ENCODE measurements around the gene PEPD. TPM values are rescaled to one million over a fixed set of nuclear protein-coding genes. Genes with fewer than 3 reads are reported as not detected.

PEPD gene
- polyA plus RNA-seq, 4 donors: 159 to 1,330 (median 491) TPM

DNA sequence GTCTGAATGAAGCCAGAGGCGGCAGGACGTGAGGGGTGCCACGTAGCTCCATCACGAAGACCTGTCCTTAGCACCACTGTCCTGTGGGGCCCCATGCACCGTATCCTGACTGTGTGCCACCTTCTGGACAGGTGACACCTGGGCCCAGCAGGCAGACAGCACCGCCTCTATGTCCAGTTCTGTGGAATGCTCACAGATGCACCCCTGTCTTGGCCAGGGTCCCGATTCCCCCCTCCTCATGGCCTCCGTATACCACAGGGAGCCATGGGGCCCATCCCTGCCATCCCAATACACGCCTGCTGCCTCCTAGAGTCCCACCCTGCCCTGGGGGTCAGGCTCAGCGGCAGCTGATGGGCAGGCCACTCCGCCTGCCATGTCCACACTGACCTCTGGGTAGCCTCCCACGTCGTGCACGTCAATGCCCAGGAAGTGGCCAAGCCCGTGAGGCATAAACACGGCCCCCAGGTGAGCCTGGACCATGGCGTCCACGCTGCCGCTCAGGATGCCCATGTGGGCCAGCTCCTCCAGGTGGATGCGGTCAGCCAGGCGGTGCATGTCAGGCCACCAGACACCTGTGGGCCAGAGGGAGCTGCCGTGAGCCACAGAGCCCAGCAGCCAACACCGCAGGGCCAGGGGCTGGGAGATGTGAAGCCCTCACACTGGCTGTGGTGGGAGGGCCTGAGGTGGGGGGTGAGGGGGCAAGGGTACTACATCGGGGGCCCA lies 130.5 kb downstream of the PEPD start:
- Histone ChIP-seq H3K4me1 (ENCODE audit: control insufficient read depth in 3 of 3, insufficient read depth in 2 of 3, low read depth in 1 of 3, low read length in 2 of 3) (peaks cover 7 to 84% (median 10%) of the 10 kb centered on the region in 3 donors), H3K36me3 (ENCODE audit: control insufficient read depth in 3 of 3, insufficient read depth in 2 of 3, low read depth in 1 of 3, low read length in 3 of 3) (peaks cover 0 to 53% (median 3%) of the 10 kb centered on the region in 3 donors), H3K9me3 (ENCODE audit: control insufficient read depth in 2 of 2, insufficient read depth in 1 of 2, low read depth in 1 of 2, low read length in 1 of 2) (no peaks in the 10 kb centered on the region), H3K4me3 (ENCODE audit: low read depth in 1 of 3, low read length in 3 of 3) (no peak overlapping the region), H3K27ac (ENCODE audit: low read depth in 1 of 3, low read length in 2 of 3) (peak overlapping the region in 2 of 3 donors; percentile 60 to 91), H3K27me3 (ENCODE audit: control insufficient read depth in 3 of 3, insufficient read depth in 3 of 3, low read length in 3 of 3) (no peaks in the 10 kb centered on the region)
- DNase-seq (no peak), FAIRE-seq (no peak)
- 76 to 81% (median 78%) methylated on average over 21 to 24 of the region's 24 CpGs for WGBS, 3 donors

DNA sequence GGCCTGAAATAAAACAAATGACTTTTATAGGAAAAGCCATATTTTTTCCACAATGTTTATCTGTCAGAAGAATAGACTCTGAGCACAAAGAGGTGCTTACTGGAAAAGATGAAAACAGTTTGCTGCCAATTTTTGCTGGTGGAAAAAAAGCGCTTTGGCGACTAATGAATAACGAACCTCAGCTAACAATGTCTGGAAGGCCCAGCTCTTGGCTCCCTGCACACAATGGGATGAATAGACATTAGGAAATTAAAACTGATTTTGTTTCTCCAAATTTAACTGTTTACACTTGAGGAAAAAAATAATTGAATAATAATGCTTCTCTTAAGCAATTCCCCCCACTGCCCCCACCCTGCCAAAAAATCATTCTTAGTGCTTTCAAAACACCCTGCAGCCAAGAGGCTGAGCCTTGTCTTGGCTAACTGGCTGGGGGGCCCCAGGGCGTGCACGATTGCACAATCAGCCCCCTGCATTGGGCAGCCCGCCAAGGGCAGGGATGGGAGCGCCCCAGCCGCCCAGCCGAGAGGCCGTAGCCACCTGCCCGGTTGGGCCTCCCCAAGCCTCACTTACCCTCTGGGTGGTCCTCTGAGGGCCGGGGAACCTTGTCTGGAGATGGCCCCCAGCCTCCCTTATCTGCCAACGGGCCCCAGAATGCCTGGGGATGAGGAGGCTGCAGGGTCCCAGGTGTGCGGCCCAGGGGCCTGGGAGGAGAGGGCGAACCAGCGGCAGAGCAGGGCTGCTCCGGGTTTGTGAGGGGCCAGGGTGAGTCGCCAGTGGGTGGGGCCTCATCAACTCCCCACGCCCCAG lies 131.3 kb downstream of the PEPD start:
- Histone ChIP-seq H3K4me3 (ENCODE audit: low read depth in 1 of 3, low read length in 3 of 3) (peak overlapping the region in 1 of 3 donors; percentile 0), H3K27me3 (ENCODE audit: control insufficient read depth in 3 of 3, insufficient read depth in 3 of 3, low read length in 3 of 3) (no peaks in the 10 kb centered on the region), H3K4me1 (ENCODE audit: control insufficient read depth in 3 of 3, insufficient read depth in 2 of 3, low read depth in 1 of 3, low read length in 2 of 3) (peaks cover 4 to 80% (median 10%) of the 10 kb centered on the region in 3 donors), H3K27ac (ENCODE audit: low read depth in 1 of 3, low read length in 2 of 3) (peak overlapping the region in 1 of 3 donors; percentile 91), H3K36me3 (ENCODE audit: control insufficient read depth in 3 of 3, insufficient read depth in 2 of 3, low read depth in 1 of 3, low read length in 3 of 3) (peaks cover 0 to 52% (median 3%) of the 10 kb centered on the region in 3 donors), H3K9me3 (ENCODE audit: control insufficient read depth in 2 of 2, insufficient read depth in 1 of 2, low read depth in 1 of 2, low read length in 1 of 2) (no peaks in the 10 kb centered on the region)
- 24 to 42% (median 38%) methylated on average over 19 of the region's 19 CpGs for WGBS, 3 donors
- FAIRE-seq (no peak), DNase-seq (peak in 1 of 2 donors; percentile 86)

DNA sequence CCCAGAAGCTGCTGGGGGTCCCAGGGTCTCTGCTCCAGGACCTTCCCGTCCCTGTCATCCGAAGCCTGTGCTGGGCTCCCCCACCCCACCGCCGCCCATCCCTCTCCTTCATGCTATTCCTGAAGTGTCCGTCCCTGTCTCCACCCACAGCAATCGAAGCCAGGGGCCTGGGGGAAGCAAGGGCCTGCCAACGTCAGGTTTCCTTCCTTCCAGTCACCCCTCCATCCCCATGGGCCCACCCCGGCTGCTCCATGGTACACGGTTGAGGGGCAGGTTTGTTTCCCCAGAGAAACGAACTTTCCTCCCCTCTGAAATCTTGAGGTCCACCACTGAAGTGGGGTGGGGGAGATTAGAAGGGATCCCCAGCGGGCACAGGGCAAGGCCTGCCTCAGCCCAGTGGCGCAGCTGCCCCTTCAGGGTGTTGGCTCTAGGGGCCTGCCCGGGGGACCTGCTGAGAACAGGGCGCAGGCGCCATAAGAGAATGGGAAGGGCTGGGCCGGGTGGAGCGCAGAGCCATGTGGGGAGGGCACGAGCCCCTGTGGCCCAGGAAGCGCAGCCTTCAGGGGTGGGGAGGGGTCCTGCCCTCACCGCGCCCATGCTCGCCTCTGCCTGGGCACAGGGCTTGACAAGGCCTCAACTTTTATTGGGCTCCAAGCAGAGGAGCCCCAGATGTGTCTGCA lies 132.0 kb downstream of the PEPD start:
- FAIRE-seq (no peak), DNase-seq (peak in 1 of 2 donors; percentile 74)
- H3K27ac ChIP-seq (ENCODE audit: low read depth in 1 of 3, low read length in 2 of 3): peak overlapping the region in 2 of 3 donors; percentile 55 to 91
- H3K4me1 ChIP-seq (ENCODE audit: control insufficient read depth in 3 of 3, insufficient read depth in 2 of 3, low read depth in 1 of 3, low read length in 2 of 3): peaks cover 4 to 73% (median 10%) of the 10 kb centered on the region in 3 donors
- H3K4me3 ChIP-seq (ENCODE audit: low read depth in 1 of 3, low read length in 3 of 3): peak overlapping the region in 1 of 3 donors; percentile 20
- H3K9me3 ChIP-seq (ENCODE audit: control insufficient read depth in 2 of 2, insufficient read depth in 1 of 2, low read depth in 1 of 2, low read length in 1 of 2): no peaks in the 10 kb centered on the region
- WGBS, 3 donors: 52 to 64% (median 59%) methylated on average over 22 of the region's 22 CpGs
- peaks cover 2 to 52% (median 3%) of the 10 kb centered on the region in 3 donors for H3K36me3 ChIP-seq (ENCODE audit: control insufficient read depth in 3 of 3, insufficient read depth in 2 of 3, low read depth in 1 of 3, low read length in 3 of 3)
- H3K27me3 ChIP-seq (ENCODE audit: control insufficient read depth in 3 of 3, insufficient read depth in 3 of 3, low read length in 3 of 3): no peaks in the 10 kb centered on the region

DNA sequence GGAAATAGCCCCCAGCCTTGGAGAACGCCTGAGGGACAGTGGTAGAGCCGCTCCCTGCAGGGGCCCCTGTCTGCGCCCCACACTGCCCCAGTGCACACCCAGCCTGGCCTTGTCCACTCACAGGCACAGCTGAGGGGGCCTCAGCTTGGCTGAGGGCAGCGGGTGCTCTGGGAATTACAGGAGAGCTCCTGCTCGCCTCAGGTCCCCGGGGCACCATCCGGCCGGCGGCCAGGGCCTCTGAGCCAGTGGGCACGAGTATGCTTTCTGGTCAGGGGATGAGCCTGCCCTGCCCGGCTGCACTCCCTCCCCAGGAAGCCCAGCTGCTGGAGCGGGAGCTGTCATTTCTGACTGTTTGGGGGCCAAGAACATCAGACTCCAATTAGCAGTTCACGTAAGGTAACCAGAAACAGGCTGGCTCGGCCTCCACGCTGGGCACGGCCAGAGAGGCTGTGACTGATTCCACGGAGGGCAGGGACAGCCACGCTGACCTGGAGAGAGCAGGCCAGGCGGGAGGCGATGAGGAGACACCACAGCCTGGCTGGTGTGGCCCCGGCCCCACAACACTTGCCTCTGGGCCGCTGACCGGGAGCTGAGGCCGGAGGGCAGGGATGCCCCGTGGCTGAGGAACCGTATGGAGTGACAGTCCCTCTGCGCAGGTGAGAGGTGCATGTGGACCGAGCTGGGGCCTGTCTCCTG lies 132.7 kb downstream of the PEPD start:
- no peak for FAIRE-seq
- Histone ChIP-seq H3K4me3 (ENCODE audit: low read depth in 1 of 3, low read length in 3 of 3) (peak overlapping the region in 1 of 3 donors; percentile 20), H3K9me3 (ENCODE audit: control insufficient read depth in 2 of 2, insufficient read depth in 1 of 2, low read depth in 1 of 2, low read length in 1 of 2) (no peaks in the 10 kb centered on the region), H3K27ac (ENCODE audit: low read depth in 1 of 3, low read length in 2 of 3) (peak overlapping the region in 2 of 3 donors; percentile 49 to 91), H3K36me3 (ENCODE audit: control insufficient read depth in 3 of 3, insufficient read depth in 2 of 3, low read depth in 1 of 3, low read length in 3 of 3) (peaks cover 3 to 55% (median 6%) of the 10 kb centered on the region in 3 donors), H3K4me1 (ENCODE audit: control insufficient read depth in 3 of 3, insufficient read depth in 2 of 3, low read depth in 1 of 3, low read length in 2 of 3) (peaks cover 4 to 68% (median 10%) of the 10 kb centered on the region in 3 donors), H3K27me3 (ENCODE audit: control insufficient read depth in 3 of 3, insufficient read depth in 3 of 3, low read length in 3 of 3) (no peaks in the 10 kb centered on the region)
- peak in 1 of 2 donors; percentile 59 for DNase-seq
- 82 to 93% (median 92%) methylated on average over 25 to 28 of the region's 28 CpGs for WGBS, 3 donors

DNA sequence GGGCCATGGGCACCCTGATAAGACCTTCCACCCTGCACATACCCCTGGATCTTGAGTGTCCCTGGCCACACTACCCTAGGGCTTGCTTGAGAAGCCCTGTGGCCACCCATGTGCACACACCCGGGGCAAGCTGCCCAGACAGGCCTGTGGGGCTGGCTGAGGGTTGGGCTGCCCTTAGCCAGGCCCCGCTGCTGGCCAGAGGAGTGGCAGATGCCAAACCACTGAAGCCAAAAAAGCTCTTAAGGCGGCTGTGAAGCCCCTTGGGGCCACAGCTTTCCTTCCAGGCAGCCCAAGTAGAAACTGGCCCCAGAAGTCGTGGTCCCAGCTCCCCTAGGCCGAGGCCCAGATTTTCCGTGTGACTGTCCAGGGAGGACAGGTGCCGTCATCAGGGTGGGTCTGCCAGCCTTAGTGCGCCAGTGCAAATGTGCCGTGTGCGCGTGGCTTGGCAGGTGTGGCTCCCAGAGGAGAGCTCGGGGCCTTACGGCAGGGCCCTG lies 133.3 kb downstream of the PEPD start:
- no peak overlapping the region for H3K4me3 ChIP-seq (ENCODE audit: low read depth in 1 of 3, low read length in 3 of 3)
- peaks cover 3 to 59% (median 6%) of the 10 kb centered on the region in 3 donors for H3K36me3 ChIP-seq (ENCODE audit: control insufficient read depth in 3 of 3, insufficient read depth in 2 of 3, low read depth in 1 of 3, low read length in 3 of 3)
- H3K27ac ChIP-seq (ENCODE audit: low read depth in 1 of 3, low read length in 2 of 3): peak overlapping the region in 2 of 3 donors; percentile 49 to 91
- H3K9me3 ChIP-seq (ENCODE audit: control insufficient read depth in 2 of 2, insufficient read depth in 1 of 2, low read depth in 1 of 2, low read length in 1 of 2): no peaks in the 10 kb centered on the region
- no peak for DNase-seq
- H3K4me1 ChIP-seq (ENCODE audit: control insufficient read depth in 3 of 3, insufficient read depth in 2 of 3, low read depth in 1 of 3, low read length in 2 of 3): peaks cover 4 to 62% (median 10%) of the 10 kb centered on the region in 3 donors
- H3K27me3 ChIP-seq (ENCODE audit: control insufficient read depth in 3 of 3, insufficient read depth in 3 of 3, low read length in 3 of 3): no peaks in the 10 kb centered on the region
- FAIRE-seq: no peak
- WGBS, 3 donors: 70 to 79% (median 76%) methylated on average over 11 to 13 of the region's 13 CpGs

- 95 to 97% (median 96%) methylated on average over 37 to 39 of the region's 39 CpGs for WGBS, 3 donors
- FAIRE-seq: no peak
- H3K4me1 ChIP-seq (ENCODE audit: control insufficient read depth in 3 of 3, insufficient read depth in 2 of 3, low read depth in 1 of 3, low read length in 2 of 3): peaks cover 4 to 56% (median 10%) of the 10 kb centered on the region in 3 donors
- H3K4me3 ChIP-seq (ENCODE audit: low read depth in 1 of 3, low read length in 3 of 3): no peak overlapping the region
- H3K27ac ChIP-seq (ENCODE audit: low read depth in 1 of 3, low read length in 2 of 3): peak overlapping the region in 1 of 3 donors; percentile 91
- H3K9me3 ChIP-seq (ENCODE audit: control insufficient read depth in 2 of 2, insufficient read depth in 1 of 2, low read depth in 1 of 2, low read length in 1 of 2): no peaks in the 10 kb centered on the region
- H3K27me3 ChIP-seq (ENCODE audit: control insufficient read depth in 3 of 3, insufficient read depth in 3 of 3, low read length in 3 of 3): no peaks in the 10 kb centered on the region
- peaks cover 3 to 59% (median 6%) of the 10 kb centered on the region in 3 donors for H3K36me3 ChIP-seq (ENCODE audit: control insufficient read depth in 3 of 3, insufficient read depth in 2 of 3, low read depth in 1 of 3, low read length in 3 of 3)
- no peak for DNase-seq
These were observed 134.0 kb downstream of the PEPD start for GRCh38 chr19:33387351-33388230.

DNA sequence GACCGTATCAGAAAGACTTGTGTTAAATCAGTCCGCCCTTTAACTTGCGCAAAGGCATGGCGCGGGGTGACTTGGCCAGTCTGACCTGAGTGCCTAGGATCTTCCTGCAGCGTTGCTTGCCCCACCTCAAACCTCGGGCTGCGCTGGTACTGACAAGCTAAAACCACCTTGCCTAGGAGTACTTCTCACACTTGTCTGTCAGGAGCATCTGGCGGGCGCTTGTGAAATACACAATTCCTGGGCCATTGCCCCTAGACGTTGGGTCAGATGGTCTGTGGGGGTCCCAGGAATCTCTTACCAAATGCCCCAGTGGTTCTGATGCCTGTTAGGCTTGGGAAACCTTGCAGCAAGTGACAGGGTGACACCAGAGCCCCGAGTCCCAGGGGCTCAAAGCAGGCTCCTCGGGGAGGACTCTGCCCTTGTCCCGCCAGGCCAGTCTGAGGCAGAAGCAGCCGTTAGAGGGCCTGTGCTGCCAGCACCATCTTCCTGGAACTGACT lies 135.2 kb downstream of the PEPD start:
- Histone ChIP-seq H3K36me3 (ENCODE audit: control insufficient read depth in 3 of 3, insufficient read depth in 2 of 3, low read depth in 1 of 3, low read length in 3 of 3) (peaks cover 5 to 60% (median 8%) of the 10 kb centered on the region in 3 donors), H3K27me3 (ENCODE audit: control insufficient read depth in 3 of 3, insufficient read depth in 3 of 3, low read length in 3 of 3) (no peaks in the 10 kb centered on the region), H3K9me3 (ENCODE audit: control insufficient read depth in 2 of 2, insufficient read depth in 1 of 2, low read depth in 1 of 2, low read length in 1 of 2) (no peaks in the 10 kb centered on the region), H3K27ac (ENCODE audit: low read depth in 1 of 3, low read length in 2 of 3) (no peak overlapping the region), H3K4me1 (ENCODE audit: control insufficient read depth in 3 of 3, insufficient read depth in 2 of 3, low read depth in 1 of 3, low read length in 2 of 3) (peaks cover 0 to 46% (median 10%) of the 10 kb centered on the region in 3 donors), H3K4me3 (ENCODE audit: low read depth in 1 of 3, low read length in 3 of 3) (no peak overlapping the region)
- DNase-seq: no peak
- no peak for FAIRE-seq
- WGBS, 3 donors: 69 to 79% (median 77%) methylated on average over 15 of the region's 15 CpGs
